ENCODE data around the gene RASA3.
A peak's percentile ranks its signal among the peaks of the same experiment; 100 is the strongest.
"Not testable (repeated sequence)": the region's sequence is repeated elsewhere in the genome, so short reads cannot be mapped to it uniquely, and the experiment has no call there.

The RASA3 gene

DNA sequence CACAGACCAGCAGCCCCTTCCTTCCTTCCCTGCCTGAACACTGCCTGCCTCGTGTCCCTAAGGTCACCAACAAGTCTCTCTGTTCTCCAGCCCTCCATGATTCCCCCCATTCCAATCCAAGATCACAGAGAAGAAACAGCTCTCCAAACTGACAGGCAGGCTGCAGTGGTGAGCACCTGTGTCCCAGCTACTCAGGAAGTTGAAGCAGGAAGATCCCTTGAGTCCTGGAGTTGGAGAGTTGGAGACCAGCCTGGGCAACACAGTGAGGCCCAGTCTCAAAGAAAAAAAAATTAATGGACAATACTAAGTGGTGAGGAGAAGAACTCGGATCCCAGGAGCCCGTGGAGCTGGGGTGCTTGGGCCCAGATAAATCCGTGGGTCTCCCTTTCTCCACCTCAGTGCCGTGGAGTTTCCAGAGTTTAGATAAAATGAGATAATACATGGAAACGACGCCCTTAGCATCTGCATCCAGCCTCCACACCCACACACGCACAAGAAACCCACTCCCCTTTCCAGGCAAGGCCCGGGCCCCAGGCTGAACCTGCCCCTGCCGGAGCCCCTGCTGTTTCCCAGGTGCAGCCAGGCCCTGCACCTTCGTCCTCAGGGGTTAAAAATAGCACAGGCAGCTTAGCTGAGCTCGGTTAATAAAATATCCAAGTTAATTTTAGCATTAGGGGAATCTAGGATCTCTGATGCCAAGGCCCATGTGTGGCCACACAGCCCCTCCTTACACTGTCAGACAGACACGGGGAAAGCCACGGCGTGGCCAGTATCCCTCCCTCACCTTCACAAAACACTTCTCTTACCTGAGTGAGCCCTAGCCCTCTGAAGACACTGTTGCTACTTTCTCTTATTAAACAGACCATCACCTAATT is 4.7 kb downstream of the RASA3 start:
- no peak for DNase-seq
- ATAC-seq, result no peak
- Mint-ChIP-seq H3K27ac (peak overlapping the region; percentile 92 to 93), H3K9me3 (peaks cover 10 to 18% of the 10 kb centered on the region in 2 donors), H3K4me3 (peak overlapping the region; percentile 98 to 100), H3K27me3 (no peaks in the 10 kb centered on the region), H3K4me1 (peaks cover 80% of the 10 kb centered on the region)

DNA sequence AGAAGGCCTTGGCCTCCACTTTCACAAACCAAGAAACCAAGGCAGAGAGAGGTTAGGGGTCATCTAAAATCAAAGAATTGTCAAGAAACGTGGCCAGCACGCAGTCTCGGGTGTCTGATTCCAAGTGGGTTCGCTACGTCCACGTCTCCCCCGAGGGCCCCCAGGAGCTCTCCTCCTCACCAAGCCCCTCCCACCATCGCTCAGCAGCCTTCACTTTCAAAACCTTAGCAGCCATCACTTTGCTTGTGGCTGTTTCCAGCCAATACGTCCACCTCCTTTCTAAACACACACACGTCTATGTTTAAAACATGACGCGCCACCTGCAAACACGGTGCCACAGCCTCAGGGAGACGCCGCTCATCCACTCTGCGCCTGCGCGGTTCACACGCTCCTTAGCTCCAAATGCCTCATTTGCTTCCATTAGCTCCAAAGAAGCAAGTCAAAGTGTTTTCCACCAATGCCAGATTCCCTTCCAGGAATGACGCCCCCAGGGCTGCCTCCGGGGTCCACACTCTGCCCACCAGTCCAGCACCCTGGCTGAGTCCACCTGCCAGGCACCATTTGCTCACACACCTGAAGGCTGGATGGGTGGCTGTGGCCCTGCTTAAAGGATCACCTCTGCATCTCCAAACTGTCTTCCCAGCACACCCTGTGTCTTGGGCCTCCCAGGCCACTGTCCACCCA is 5.5 kb downstream of the RASA3 start:
- H3K27ac Mint-ChIP-seq, result peak overlapping the region; percentile 92
- H3K27me3 Mint-ChIP-seq, result no peaks in the 10 kb centered on the region
- H3K9me3 Mint-ChIP-seq, result peaks cover 10 to 18% of the 10 kb centered on the region in 2 donors
- DNase-seq, result no peak
- ATAC-seq, result no peak
- peak overlapping the region; percentile 98 to 100 for H3K4me3 Mint-ChIP-seq
- peaks cover 88% of the 10 kb centered on the region for H3K4me1 Mint-ChIP-seq

DNA sequence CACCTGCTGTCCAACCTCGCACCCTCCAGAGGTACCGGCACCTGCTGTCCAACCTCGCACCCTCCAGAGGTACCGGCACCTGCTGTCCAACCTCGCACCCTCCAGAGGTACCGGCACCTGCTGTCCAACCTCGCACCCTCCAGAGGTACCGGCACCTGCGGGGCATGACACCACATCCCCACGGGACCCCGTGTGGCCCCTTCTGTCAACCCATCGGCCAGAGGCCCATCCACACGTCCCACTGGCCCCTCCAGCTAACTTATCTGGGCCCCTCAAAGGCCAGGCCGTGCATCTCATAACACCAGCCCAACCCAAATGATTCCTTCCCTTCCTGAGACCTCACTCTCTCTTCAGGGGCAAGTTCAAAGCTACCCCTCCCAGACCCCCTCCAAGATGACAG is 6.3 kb downstream of the RASA3 start:
- not testable (repeated sequence) for H3K27me3 Mint-ChIP-seq, DNase-seq, ATAC-seq
- peaks cover 10 to 18% of the 10 kb centered on the region in 2 donors for H3K9me3 Mint-ChIP-seq
- H3K27ac Mint-ChIP-seq, result peak overlapping the region; percentile 89 to 92
- H3K4me3 Mint-ChIP-seq, result peak overlapping the region; percentile 98 to 100
- peaks cover 96% of the 10 kb centered on the region for H3K4me1 Mint-ChIP-seq

DNA sequence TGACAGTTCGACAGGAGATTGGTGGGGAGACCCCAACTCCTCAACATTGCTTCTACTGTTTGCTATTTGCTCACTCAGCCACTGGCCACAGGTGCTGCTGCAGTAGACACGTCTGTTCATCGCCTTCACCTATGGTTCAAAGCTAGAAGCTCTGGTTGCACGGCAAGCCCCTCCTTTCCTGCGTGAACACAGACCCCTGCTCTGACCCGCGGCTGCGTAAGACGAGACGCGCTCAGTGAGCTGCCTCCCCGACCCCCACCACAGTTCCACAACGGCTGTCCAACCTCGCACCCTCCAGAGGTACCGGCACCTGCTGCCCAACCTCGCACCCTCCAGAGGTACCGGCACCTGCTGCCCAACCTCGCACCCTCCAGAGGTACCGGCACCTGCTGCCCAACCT is 6.8 kb downstream of the RASA3 start:
- Mint-ChIP-seq H3K27me3 (no peaks in the 10 kb centered on the region), H3K4me3 (peak overlapping the region in 1 of 2 donors; percentile 68), H3K9me3 (peaks cover 10 to 18% of the 10 kb centered on the region in 2 donors), H3K27ac (peak overlapping the region; percentile 93 to 94), H3K4me1 (peaks cover 99% of the 10 kb centered on the region)
- DNase-seq, result no peak
- ATAC-seq, result no peak

DNA sequence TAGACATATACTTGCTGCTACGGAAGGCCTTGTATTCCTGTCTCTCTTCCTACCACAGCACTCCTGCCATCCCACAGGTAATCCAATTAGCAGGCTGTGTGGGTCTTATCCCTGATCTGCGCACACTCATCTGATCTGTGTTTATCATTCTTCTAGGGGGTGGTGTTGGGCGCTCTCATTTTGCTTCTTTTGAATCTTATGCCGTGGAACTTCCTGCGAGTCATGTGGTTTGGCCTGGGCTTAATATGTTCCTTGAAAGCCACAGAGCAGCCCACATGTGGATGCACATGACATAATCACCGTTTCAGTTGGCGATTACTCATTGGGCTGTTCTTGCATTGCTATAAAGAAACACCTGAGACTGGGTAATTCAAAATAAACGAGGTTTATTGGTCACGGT is 7.5 kb downstream of the RASA3 start:
- H3K9me3 Mint-ChIP-seq, result peaks cover 10 to 18% of the 10 kb centered on the region in 2 donors
- peak overlapping the region; percentile 68 to 78 for H3K4me3 Mint-ChIP-seq
- peak; percentile 78 for ATAC-seq
- peak overlapping the region; percentile 93 to 94 for H3K27ac Mint-ChIP-seq
- peaks cover 97% of the 10 kb centered on the region for H3K4me1 Mint-ChIP-seq
- DNase-seq, result peak; percentile 75 to 89
- no peaks in the 10 kb centered on the region for H3K27me3 Mint-ChIP-seq

DNA sequence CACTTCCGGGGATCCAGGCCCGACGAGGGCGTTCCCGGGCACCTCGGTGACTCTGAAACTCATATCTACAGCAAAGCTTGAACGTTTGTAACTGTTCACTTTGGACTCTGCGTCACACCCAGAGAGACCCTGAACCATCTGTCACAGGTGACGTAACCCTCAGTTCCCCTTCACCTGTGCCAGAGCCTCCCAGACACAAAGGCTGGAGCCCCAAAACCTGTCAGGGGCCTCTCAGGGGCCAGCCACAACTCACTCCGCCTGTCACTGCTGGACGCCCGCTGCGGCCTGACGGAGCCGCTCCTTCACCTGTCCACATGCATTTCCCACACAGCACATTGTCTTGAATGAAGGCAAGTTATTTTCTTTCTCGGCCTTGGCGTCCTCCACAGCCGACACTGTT is 8.0 kb downstream of the RASA3 start:
- peak overlapping the region; percentile 93 to 94 for H3K27ac Mint-ChIP-seq
- no peaks in the 10 kb centered on the region for H3K27me3 Mint-ChIP-seq
- DNase-seq (no peak), ATAC-seq (no peak)
- peaks cover 10 to 18% of the 10 kb centered on the region in 2 donors for H3K9me3 Mint-ChIP-seq
- H3K4me3 Mint-ChIP-seq, result peak overlapping the region; percentile 60 to 78
- H3K4me1 Mint-ChIP-seq, result peaks cover 94% of the 10 kb centered on the region

DNA sequence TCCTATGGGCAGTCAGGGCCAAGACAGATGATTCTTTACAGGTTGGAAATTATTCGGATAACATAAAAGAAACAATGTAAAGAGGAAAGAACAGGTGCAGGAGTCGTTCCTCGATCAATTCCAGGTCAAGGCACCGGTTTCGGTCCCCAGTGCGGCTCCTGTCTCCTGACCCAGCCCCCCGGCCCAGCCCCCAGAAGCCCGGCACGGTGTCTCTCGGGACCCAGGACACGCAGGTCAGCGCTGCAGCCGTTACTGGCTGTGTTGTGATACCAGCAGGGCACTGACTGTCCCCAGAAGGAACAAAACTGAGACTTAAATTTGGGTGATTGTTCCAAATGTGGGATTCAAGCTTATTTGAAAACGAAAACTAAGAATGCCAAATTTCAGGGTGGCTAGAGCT is 8.5 kb downstream of the RASA3 start:
- H3K27ac Mint-ChIP-seq, result no peak overlapping the region
- ATAC-seq (no peak), DNase-seq (no peak)
- H3K27me3 Mint-ChIP-seq, result no peaks in the 10 kb centered on the region
- H3K9me3 Mint-ChIP-seq, result peaks cover 10 to 18% of the 10 kb centered on the region in 2 donors
- peak overlapping the region in 1 of 2 donors; percentile 4 for H3K4me3 Mint-ChIP-seq
- peaks cover 94% of the 10 kb centered on the region for H3K4me1 Mint-ChIP-seq

DNA sequence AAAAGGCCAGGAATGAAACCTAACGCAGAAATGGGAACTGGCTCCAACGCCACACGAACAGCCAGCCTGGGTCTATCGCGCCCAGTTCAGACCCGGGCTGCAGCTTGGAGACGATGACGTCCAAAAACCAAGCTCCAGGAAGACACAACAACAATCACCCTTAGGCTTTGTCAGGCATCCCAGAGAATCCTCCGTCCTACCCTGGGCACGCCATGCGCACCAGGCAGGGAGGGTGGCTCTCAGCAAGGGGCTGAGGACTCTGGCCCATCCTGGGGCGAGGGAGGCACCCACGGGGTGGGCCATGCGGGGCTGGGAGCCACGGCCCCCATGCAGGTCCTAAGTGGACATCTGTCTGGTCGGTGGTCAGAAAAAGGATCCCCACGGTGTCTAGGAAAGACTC is 9.0 kb downstream of the RASA3 start:
- Mint-ChIP-seq H3K27me3 (no peaks in the 10 kb centered on the region), H3K4me3 (peak overlapping the region; percentile 59 to 93), H3K4me1 (peaks cover 94% of the 10 kb centered on the region), H3K9me3 (peaks cover 10 to 18% of the 10 kb centered on the region in 2 donors), H3K27ac (peak overlapping the region in 1 of 2 donors; percentile 21)
- DNase-seq (no peak), ATAC-seq (no peak)

DNA sequence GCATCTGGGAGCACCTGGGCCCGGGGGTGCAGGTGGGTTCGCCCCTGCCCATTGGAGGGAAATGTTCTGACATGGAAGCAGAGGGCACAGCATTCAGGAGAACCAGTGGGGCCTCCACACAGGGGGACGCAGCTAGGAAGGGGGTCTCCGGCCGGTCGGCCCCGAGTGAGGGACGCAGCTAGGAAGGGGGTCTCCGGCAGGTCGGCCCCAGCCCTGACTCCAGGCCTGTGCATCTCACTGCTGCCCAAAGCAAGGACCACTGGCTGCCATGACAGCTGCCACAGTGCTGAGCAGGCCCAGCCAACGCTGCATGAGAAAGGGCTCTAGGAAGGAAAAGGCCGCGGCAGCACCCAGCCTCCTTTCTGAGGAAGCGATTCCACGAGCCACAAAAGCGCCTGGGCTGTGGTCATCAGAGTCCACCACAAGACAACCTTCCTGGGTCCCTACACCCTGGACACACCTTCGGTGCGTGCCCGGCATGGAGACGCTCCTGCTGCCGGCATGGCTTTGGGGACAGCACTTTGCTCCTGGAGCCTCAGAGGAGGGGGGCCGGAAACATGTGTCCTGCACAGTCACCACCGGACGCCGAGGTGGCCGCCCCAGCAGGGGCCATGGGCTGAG is 9.7 kb downstream of the RASA3 start:
- ATAC-seq (no peak), DNase-seq (no peak)
- peak overlapping the region; percentile 21 to 59 for H3K27ac Mint-ChIP-seq
- H3K9me3 Mint-ChIP-seq, result peaks cover 10 to 18% of the 10 kb centered on the region in 2 donors
- peaks cover 94% of the 10 kb centered on the region for H3K4me1 Mint-ChIP-seq
- no peaks in the 10 kb centered on the region for H3K27me3 Mint-ChIP-seq
- H3K4me3 Mint-ChIP-seq, result peak overlapping the region; percentile 59 to 93

DNA sequence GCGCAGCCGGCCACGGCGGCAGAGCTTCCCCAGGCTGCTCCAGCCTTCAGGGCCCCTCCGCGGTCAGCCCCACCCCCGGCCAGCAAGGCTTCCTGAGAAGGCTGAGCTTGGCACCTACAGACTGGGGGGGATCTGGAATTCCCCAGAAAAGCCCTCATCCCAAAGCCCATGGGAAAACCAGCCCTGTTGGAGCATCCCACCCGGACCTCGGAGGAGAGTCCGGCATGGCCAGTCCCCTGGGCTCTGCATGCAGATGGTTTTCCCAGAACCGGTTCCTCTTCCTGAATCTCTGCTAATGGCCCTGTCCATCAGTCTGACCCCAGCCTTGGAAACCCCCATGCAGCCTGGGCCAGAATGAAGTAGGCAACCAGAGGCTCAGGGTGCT is 10.3 kb downstream of the RASA3 start:
- no peaks in the 10 kb centered on the region for H3K27me3 Mint-ChIP-seq
- ATAC-seq, result no peak

DNA sequence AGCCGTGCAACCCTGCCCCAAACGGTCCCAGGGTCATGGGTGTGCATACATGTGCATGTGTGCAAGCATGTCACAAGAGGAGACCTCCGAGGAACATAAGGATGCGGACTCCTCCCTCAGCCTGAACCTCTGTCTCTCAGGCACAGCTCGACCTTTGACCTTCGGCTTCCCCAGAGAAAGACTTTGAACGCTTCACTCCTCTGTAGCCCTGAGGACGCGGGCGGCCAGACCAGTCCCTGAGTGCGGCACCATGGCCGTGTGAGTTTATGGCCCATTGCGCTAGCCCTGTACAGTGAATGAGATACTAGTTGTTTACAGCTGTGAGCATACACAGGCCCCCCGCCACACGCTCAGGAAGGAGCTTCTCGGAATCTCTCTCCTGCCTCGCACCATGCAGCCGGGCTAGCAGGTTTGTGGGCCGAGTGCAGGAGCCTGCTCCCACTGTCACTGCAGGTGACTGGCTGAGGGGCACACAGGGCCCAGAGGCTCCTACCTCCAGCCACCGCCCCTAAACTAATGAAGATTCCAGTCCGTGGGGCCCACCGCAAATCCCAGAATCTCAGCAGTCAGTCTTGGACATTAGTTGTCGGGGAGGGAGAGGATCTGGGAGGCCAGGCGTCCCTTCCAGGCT is 10.8 kb downstream of the RASA3 start:
- DNase-seq, result no peak
- peaks cover 10 to 16% of the 10 kb centered on the region in 2 donors for H3K9me3 Mint-ChIP-seq
- no peak for ATAC-seq
- peaks cover 94% of the 10 kb centered on the region for H3K4me1 Mint-ChIP-seq
- peak overlapping the region; percentile 33 to 93 for H3K4me3 Mint-ChIP-seq
- H3K27me3 Mint-ChIP-seq, result no peaks in the 10 kb centered on the region
- H3K27ac Mint-ChIP-seq, result peak overlapping the region; percentile 52 to 77

More for the DNA sequence above, 10.3 kb downstream of the RASA3 start:
- Mint-ChIP-seq H3K4me1 (peaks cover 94% of the 10 kb centered on the region), H3K4me3 (peak overlapping the region in 1 of 2 donors; percentile 93), H3K9me3 (peaks cover 10 to 18% of the 10 kb centered on the region in 2 donors), H3K27ac (no peak overlapping the region)
- no peak for DNase-seq

DNA sequence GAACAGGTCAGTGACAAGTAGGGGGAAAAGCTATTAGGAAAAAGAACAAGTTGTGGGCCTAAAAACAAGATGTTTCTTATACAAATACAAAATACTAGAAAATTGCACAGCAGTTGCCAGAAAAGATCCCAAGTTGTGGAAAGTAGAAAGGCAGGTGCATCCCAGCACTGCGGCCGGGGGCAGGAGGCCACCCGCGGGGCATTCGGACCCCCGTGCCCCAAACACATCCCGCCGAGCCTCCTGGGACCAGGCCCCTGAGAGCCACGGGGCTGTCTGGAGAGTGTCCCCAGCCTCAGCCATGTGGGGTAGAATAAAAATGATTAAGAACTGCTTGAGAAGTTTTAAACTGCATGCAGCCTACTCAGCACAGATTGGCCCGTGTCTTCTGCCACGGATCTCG is 11.4 kb downstream of the RASA3 start:
- Mint-ChIP-seq H3K27ac (peak overlapping the region in 1 of 2 donors; percentile 98), H3K4me1 (peaks cover 94% of the 10 kb centered on the region), H3K9me3 (peaks cover 5 to 10% of the 10 kb centered on the region in 2 donors), H3K27me3 (no peaks in the 10 kb centered on the region), H3K4me3 (peak overlapping the region; percentile 81 to 93)
- no peak for DNase-seq
- ATAC-seq, result no peak

DNA sequence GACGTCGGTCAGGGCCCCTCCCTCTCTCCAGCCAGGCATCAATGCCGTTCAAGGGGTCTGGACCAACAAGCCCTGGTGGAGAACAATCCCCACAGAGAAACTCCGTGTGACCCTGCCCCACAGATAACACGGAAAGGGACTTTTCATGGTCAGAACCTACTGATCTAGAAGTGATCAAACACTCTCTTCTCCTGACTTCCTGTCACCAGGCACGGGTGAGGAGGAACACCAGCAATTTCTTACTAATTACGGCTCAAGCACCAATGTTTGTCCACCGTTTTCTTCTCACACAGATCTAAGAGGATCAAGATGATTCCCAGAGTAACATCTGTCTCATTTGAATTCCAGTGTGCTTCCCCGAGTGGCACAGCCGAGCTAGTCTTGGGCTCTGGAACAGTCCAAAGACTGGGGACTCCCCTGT is 11.8 kb downstream of the RASA3 start:
- Mint-ChIP-seq H3K4me3 (peak overlapping the region; percentile 81 to 93), H3K27ac (peak overlapping the region; percentile 98 to 100), H3K4me1 (peaks cover 95% of the 10 kb centered on the region), H3K27me3 (no peaks in the 10 kb centered on the region), H3K9me3 (peaks cover 5 to 8% of the 10 kb centered on the region in 2 donors)
- DNase-seq (no peak), ATAC-seq (no peak)

DNA sequence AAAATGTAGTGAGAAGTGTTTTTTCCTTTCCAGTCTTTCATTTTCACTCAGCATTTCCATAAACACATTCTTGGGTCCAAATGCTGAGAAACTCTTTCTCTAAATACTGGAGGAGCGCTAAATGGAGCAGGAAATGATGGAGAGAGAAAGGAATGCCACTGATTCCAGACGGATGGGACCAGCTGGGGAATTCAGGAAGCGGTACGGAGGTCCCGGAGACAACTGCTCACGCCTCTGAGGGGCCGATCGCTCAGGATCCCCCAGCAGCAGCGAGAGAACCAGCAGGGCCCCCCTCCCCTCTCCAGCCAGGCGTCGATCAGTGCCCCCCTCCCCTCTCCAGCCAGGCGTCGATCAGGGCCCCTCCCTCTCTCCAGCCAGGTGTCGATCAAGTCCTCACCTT is 13.2 kb downstream of the RASA3 start:
- no peak for ATAC-seq
- Mint-ChIP-seq H3K9me3 (no peaks in the 10 kb centered on the region), H3K27me3 (no peaks in the 10 kb centered on the region), H3K4me1 (peaks cover 95% of the 10 kb centered on the region), H3K27ac (peak overlapping the region; percentile 94 to 96), H3K4me3 (peak overlapping the region; percentile 76 to 84)
- no peak for DNase-seq

DNA sequence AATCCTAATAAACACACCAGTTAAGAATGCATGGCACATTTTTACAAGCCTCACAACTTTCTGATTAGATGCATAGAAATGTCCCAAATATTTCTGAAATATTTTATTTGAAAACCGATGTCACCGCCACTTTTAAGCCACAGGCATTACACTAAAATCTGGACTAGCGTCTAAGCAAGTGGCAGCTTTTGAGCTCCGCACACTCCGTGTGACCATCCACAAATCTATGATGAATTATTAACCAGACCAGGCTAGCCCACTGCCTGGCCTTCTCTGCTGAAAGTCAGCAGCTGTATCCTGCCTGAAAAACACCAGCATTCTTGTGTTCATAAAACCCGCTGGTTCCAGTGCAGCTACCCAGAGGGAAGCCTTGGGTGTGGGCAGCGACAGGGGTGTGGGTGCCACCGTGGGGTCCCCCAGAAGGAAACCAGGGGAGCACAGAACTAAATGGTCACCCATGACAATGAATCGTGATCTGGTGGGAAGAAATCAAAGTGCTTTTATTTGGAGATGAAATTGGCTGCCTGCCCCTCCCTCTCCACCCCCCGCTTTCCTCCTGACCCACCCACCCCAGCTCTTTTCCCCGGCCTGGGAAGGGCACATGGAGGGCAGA is 13.8 kb downstream of the RASA3 start:
- Mint-ChIP-seq H3K27me3 (no peaks in the 10 kb centered on the region), H3K27ac (peak overlapping the region; percentile 94 to 96), H3K4me1 (peaks cover 94% of the 10 kb centered on the region), H3K4me3 (peak overlapping the region; percentile 76 to 84), H3K9me3 (no peaks in the 10 kb centered on the region)
- ATAC-seq (no peak), DNase-seq (no peak)
